Prostate gland (tissue), 2 donors: Measurements from ENCODE around the gene IRX4. TPM values are rescaled to one million over a fixed set of nuclear protein-coding genes. Genes with fewer than 3 reads are reported as not detected.

ENCODE experiments used
- DNase-seq: peaks from one replicate; pipeline ENCODE4 v3.0.0-alpha.2; 2019; ENCODE audit warnings: low spot score
- H3K27ac ChIP-seq, 2 donors: fragments of 200-600 bp; sonication (generic); 2 replicates each; pipeline ENCODE4 v1.5.1; 2017 to 2019
- H3K27me3 ChIP-seq: fragments of 200-600 bp; sonication (generic); replicated peaks from 2 replicates; pipeline ENCODE4 v1.5.1; 2019; ENCODE audit not compliant: insufficient read depth
- H3K36me3 ChIP-seq, 2 donors: fragments of 200-600 bp; sonication (generic); 1 replicate in 1 of 2; 2 replicates in 1 of 2; pipeline versions ENCODE4 v1.5.1 to v1.8.1; 2017 to 2019
- H3K4me1 ChIP-seq: fragments of 200-600 bp; sonication (generic); replicated peaks from 2 replicates; pipeline ENCODE4 v1.5.1; 2019
- H3K4me3 ChIP-seq, 2 donors: fragments of 200-600 bp; sonication (generic); 2 replicates each; pipeline ENCODE4 v1.5.1; 2017 to 2019
- H3K9me3 ChIP-seq: fragments of 200-600 bp; sonication (generic); 2 replicates; pipeline ENCODE4 v1.5.1; 2017
- CTCF ChIP-seq, 4 experiments: fragments of 200-600 bp in 2 of 4; fragments of 450-650 bp in 2 of 4; sonication (generic) in 2 of 4; IDR thresholded peaks; 1 replicate in 3 of 4; 2 replicates in 1 of 4; pipeline ENCODE4 v1.5.1; 2016 to 2019; ENCODE audit warnings: antibody characterized with exemption in 4 of 4, mild to moderate bottlenecking in 2 of 4, moderate library complexity in 2 of 4
- POLR2A ChIP-seq: fragments of 450-650 bp; IDR thresholded peaks from one replicate; pipeline ENCODE4 v1.6.1; 2016; ENCODE audit warnings: antibody characterized with exemption, mild to moderate bottlenecking
- POLR2AphosphoS5 ChIP-seq: sonication (generic); formaldehyde crosslinking; IDR thresholded peaks from one replicate; pipeline ENCODE4 v1.6.1; 2017; ENCODE audit warnings: antibody characterized with exemption
- WGBS: methylation state at CpG from one replicate; pipeline ENCODE4 v1.1.5; 2018; 5-methylcytosine and 5-hydroxymethylcytosine counted together
- intact Hi-C: fragments of 100-400 bp; cut with DNase I; formaldehyde crosslinking; loops from one replicate; pipeline ENCODE4 v1.14.2; 2022
- total RNA-seq, 2 donors: library from RNA; depleted of rRNA; stranded (reverse); fragments of >200 nt; gene quantifications; one replicate each; pipeline ENCODE4 v1.1.0, GENCODE V29; 2016

IRX4 gene
- total RNA-seq, 2 donors from 2014 or later = 1.8 to 30.0 TPM

- DNase-seq = no peak
- Histone ChIP-seq H3K27me3 (no peaks in the 10 kb centered on the region), H3K4me1 (no peaks in the 10 kb centered on the region), H3K4me3 (no peak overlapping the region), H3K9me3 (no peaks in the 10 kb centered on the region), H3K27ac (no peak overlapping the region), H3K36me3 (no peaks in the 10 kb centered on the region)
- 45% methylated on average over 8 of the region's 8 CpGs for WGBS
- TF ChIP-seq CTCF (IDR thresholded peaks at IDR 0.05) (no peak), POLR2A (no peak), POLR2AphosphoS5 (no peak)
- intact Hi-C loops = no loop called here
Measured at GRCh38 chr5:1867114-1867814, 15.5 kb downstream of the IRX4 start.

- Histone ChIP-seq H3K4me1 (no peaks in the 10 kb centered on the region), H3K27me3 (no peaks in the 10 kb centered on the region), H3K9me3 (no peaks in the 10 kb centered on the region), H3K27ac (no peak overlapping the region), H3K36me3 (no peaks in the 10 kb centered on the region), H3K4me3 (no peak overlapping the region)
- no peak for DNase-seq
- no peak for TF ChIP-seq POLR2AphosphoS5
- TF ChIP-seq POLR2A = no peak
- no peak for TF ChIP-seq CTCF (IDR thresholded peaks at IDR 0.05)
- intact Hi-C loops = no loop called here
- 78% methylated on average over 14 of the region's 14 CpGs for WGBS
Measured at GRCh38 chr5:1865948-1866347, 16.8 kb downstream of the IRX4 start.

GRCh38 chr5:1865486-1865885 lies 17.2 kb downstream of the IRX4 start:
- no peaks in the 10 kb centered on the region for H3K27me3 ChIP-seq
- no peak overlapping the region for H3K27ac ChIP-seq
- H3K4me1 ChIP-seq = no peaks in the 10 kb centered on the region
- no peak for TF ChIP-seq CTCF (IDR thresholded peaks at IDR 0.05)
- no peak for TF ChIP-seq POLR2A
- TF ChIP-seq POLR2AphosphoS5 = no peak
- no peak overlapping the region for H3K4me3 ChIP-seq
- 51% methylated on average over 10 of the region's 14 CpGs for WGBS
- no peak for DNase-seq
- no peaks in the 10 kb centered on the region for H3K9me3 ChIP-seq
- intact Hi-C loops = no loop called here
- H3K36me3 ChIP-seq = no peaks in the 10 kb centered on the region

- intact Hi-C loops = no loop called here
- Histone ChIP-seq H3K36me3 (no peaks in the 10 kb centered on the region), H3K4me1 (no peaks in the 10 kb centered on the region), H3K4me3 (no peak overlapping the region), H3K9me3 (no peaks in the 10 kb centered on the region), H3K27me3 (no peaks in the 10 kb centered on the region), H3K27ac (no peak overlapping the region)
- no peak for TF ChIP-seq POLR2AphosphoS5
- no peak for TF ChIP-seq POLR2A
- no peak for TF ChIP-seq CTCF (IDR thresholded peaks at IDR 0.05)
- DNase-seq = no peak
- 49% methylated on average over 15 of the region's 16 CpGs for WGBS
Measured at GRCh38 chr5:1864896-1865440, 17.8 kb downstream of the IRX4 start.

GRCh38 chr5:1860949-1861348 lies 21.8 kb downstream of the IRX4 start:
- WGBS = 51% methylated on average over 6 of the region's 7 CpGs

More at GRCh38 chr5:1860949-1861348, 21.8 kb downstream of the IRX4 start:
- Histone ChIP-seq H3K4me1 (no peaks in the 10 kb centered on the region), H3K9me3 (no peaks in the 10 kb centered on the region), H3K27ac (no peak overlapping the region), H3K4me3 (no peak overlapping the region), H3K27me3 (no peaks in the 10 kb centered on the region), H3K36me3 (no peaks in the 10 kb centered on the region)
- DNase-seq = no peak
- intact Hi-C loops = no loop called here
- no peak for TF ChIP-seq POLR2A
- no peak for TF ChIP-seq CTCF (IDR thresholded peaks at IDR 0.05)
- TF ChIP-seq POLR2AphosphoS5 = no peak
